Colonic mucosa (tissue), 4 donors: ENCODE data around the gene LINGO1. TPM values are rescaled to one million over a fixed set of nuclear protein-coding genes. Genes with fewer than 3 reads are reported as not detected.

Experiments
- DNase-seq: peaks from one replicate; pipeline ENCODE4 v3.0.0-alpha.2; 2020
- H3K27ac ChIP-seq: fragments of 200-600 bp; one replicate; pipeline ENCODE4 v1.8.0; 2021
- H3K27me3 ChIP-seq: fragments of 200-600 bp; one replicate; pipeline ENCODE4 v1.8.0; 2021
- H3K36me3 ChIP-seq: fragments of 200-600 bp; one replicate; pipeline ENCODE4 v1.8.0; 2021
- H3K4me1 ChIP-seq: fragments of 200-600 bp; one replicate; pipeline ENCODE4 v1.8.0; 2021; ENCODE audit warnings: mild to moderate bottlenecking
- H3K4me3 ChIP-seq: fragments of 200-600 bp; one replicate; pipeline ENCODE4 v1.8.0; 2021
- H3K9ac ChIP-seq, 2 donors: one replicate each; pipeline ENCODE4 v1.7.0; 2013; ENCODE audit warnings: control low read depth in 2 of 2, low read depth in 2 of 2, low read length in 2 of 2
- H3K9me3 ChIP-seq: fragments of 200-600 bp; one replicate; pipeline ENCODE4 v1.8.0; 2021
- CTCF ChIP-seq: fragments of 200-600 bp; IDR thresholded peaks from one replicate; pipeline ENCODE4 v1.8.0; 2022; ENCODE audit warnings: antibody characterized with exemption, mild to moderate bottlenecking
- intact Hi-C: fragments of 100-400 bp; cut with DNase I; formaldehyde crosslinking; loops from one replicate; pipeline ENCODE4 v1.14.1; 2022
- total RNA-seq, 2 donors: library from RNA; stranded (reverse); fragmentation: NEBNext Ultra II Directional in 1 of 2; extraction: Animal tissue kit (Norgen Biotek cat#: 25700) in 1 of 2; gene quantifications; one replicate each; pipeline ENCODE4 v1.2.1, GENCODE V29; 2021
- donor health status: healthy.
- donor health status: DM: no; HTN: no; CAD: no.
- donor health status: DM: no; HTN: no; CAD: no.

Gene LINGO1
- total RNA-seq, 2 donors from 2014 or later, result 0.79 to 1.1 TPM

- H3K4me3 ChIP-seq, result no peak overlapping the region
- H3K27me3 ChIP-seq, result no peaks in the 10 kb centered on the region
- no peak for TF ChIP-seq CTCF
- no peak overlapping the region for H3K27ac ChIP-seq
- intact Hi-C loops, result no loop called here
- no peaks in the 10 kb centered on the region for H3K9me3 ChIP-seq
- no peaks in the 10 kb centered on the region for H3K4me1 ChIP-seq
- H3K36me3 ChIP-seq, result no peaks in the 10 kb centered on the region
- no peak for DNase-seq
- H3K9ac ChIP-seq, result no peak overlapping the region
Observed at GRCh38 chr15:77622934-77623754, 9.6 kb downstream of the LINGO1 start.

GRCh38 chr15:77622209-77622933, 10.3 kb downstream of the LINGO1 start:
- Histone ChIP-seq H3K9me3 (no peaks in the 10 kb centered on the region), H3K36me3 (no peaks in the 10 kb centered on the region), H3K27ac (no peak overlapping the region), H3K4me3 (no peak overlapping the region), H3K27me3 (no peaks in the 10 kb centered on the region), H3K9ac (no peak overlapping the region), H3K4me1 (no peaks in the 10 kb centered on the region)
- no peak for DNase-seq
- intact Hi-C loops, result no loop called here
- TF ChIP-seq CTCF, result no peak

- Histone ChIP-seq H3K36me3 (no peaks in the 10 kb centered on the region), H3K27me3 (no peaks in the 10 kb centered on the region), H3K4me1 (no peaks in the 10 kb centered on the region), H3K27ac (no peak overlapping the region), H3K4me3 (no peak overlapping the region), H3K9me3 (no peaks in the 10 kb centered on the region), H3K9ac (no peak overlapping the region)
- no peak for TF ChIP-seq CTCF
- no peak for DNase-seq
- intact Hi-C loops, result no loop called here
Observed at GRCh38 chr15:77621847-77622208, 10.9 kb downstream of the LINGO1 start.

- no peaks in the 10 kb centered on the region for H3K9me3 ChIP-seq
- TF ChIP-seq CTCF, result no peak
- no peaks in the 10 kb centered on the region for H3K27me3 ChIP-seq
- no peak for DNase-seq
- H3K36me3 ChIP-seq, result no peaks in the 10 kb centered on the region
- no peak overlapping the region for H3K4me3 ChIP-seq
- no peak overlapping the region for H3K9ac ChIP-seq
- intact Hi-C loops, result no loop called here
- H3K4me1 ChIP-seq, result no peaks in the 10 kb centered on the region
- H3K27ac ChIP-seq, result no peak overlapping the region
Observed at GRCh38 chr15:77620960-77621647, 11.6 kb downstream of the LINGO1 start.

GRCh38 chr15:77620297-77620696, 12.4 kb downstream of the LINGO1 start:
- TF ChIP-seq CTCF, result no peak
- H3K36me3 ChIP-seq, result no peaks in the 10 kb centered on the region
- H3K4me1 ChIP-seq, result no peaks in the 10 kb centered on the region
- H3K9me3 ChIP-seq, result no peaks in the 10 kb centered on the region
- intact Hi-C loops, result no loop called here
- DNase-seq, result no peak
- no peak overlapping the region for H3K4me3 ChIP-seq
- H3K27me3 ChIP-seq, result no peaks in the 10 kb centered on the region
- no peak overlapping the region for H3K27ac ChIP-seq
- H3K9ac ChIP-seq, result no peak overlapping the region
